ENCODE results near the gene PDZD2. TPM values are rescaled to one million over a fixed set of nuclear protein-coding genes. Genes with fewer than 3 reads are reported as not detected.
"Not testable (repeated sequence)": the region's sequence is repeated elsewhere in the genome, so short reads cannot be mapped to it uniquely, and the experiment has no call there.

Gene PDZD2
- total and polyA plus RNA-seq, 4 experiments from 2014 or later = 0.07 to 1.1 (median 0.68) TPM

GRCh38 chr5:32001707-32002106 lies 362.8 kb downstream of the PDZD2 start:
- Histone ChIP-seq H3K27ac (ENCODE audit: low read depth, low read length) (no peak overlapping the region), H3K36me3 (ENCODE audit: insufficient read depth, low read length) (no peaks in the 10 kb centered on the region), H3K4me1 (ENCODE audit: insufficient read depth, low read length) (no peaks in the 10 kb centered on the region), H3K4me3 (ENCODE audit: low read length in 2 of 2) (no peak overlapping the region), H3K27me3 (ENCODE audit: insufficient read depth, low read length) (no peaks in the 10 kb centered on the region), H3K9me3 (ENCODE audit: control insufficient read depth in 1 of 2, low read length in 2 of 2) (no peaks in the 10 kb centered on the region)
- no peak overlapping the region for H3K27ac Mint-ChIP-seq
- POLR2A ChIA-PET (ENCODE audit: partially characterized antibody) = no interaction called here
- CTCF ChIA-PET (ENCODE audit: partially characterized antibody) = no interaction called here
- no peaks in the 10 kb centered on the region for H3K36me3 Mint-ChIP-seq
- H3K4me3 Mint-ChIP-seq = no peak overlapping the region
- no peaks in the 10 kb centered on the region for H3K9me3 Mint-ChIP-seq
- intact Hi-C loops (cut with micrococcal nuclease) = no loop called here
- H3K27me3 Mint-ChIP-seq = no peaks in the 10 kb centered on the region
- H3K4me1 Mint-ChIP-seq = no peaks in the 10 kb centered on the region
- DNase-seq = no peak

GRCh38 chr5:32002755-32003154 lies 363.8 kb downstream of the PDZD2 start:
- H3K4me3 ChIP-seq (ENCODE audit: low read length in 2 of 2) = no peak overlapping the region
- H3K36me3 Mint-ChIP-seq = no peaks in the 10 kb centered on the region
- no peaks in the 10 kb centered on the region for H3K4me1 ChIP-seq (ENCODE audit: insufficient read depth, low read length)

GRCh38 chr5:32003981-32004380 lies 365.1 kb downstream of the PDZD2 start:
- Mint-ChIP-seq H3K27ac (no peak overlapping the region), H3K4me1 (no peaks in the 10 kb centered on the region), H3K9me3 (peaks cover 0 to 2% (median 0%) of the 10 kb centered on the region in 8 donors), H3K36me3 (no peaks in the 10 kb centered on the region), H3K4me3 (no peak overlapping the region), H3K27me3 (no peaks in the 10 kb centered on the region)
- POLR2A ChIA-PET (ENCODE audit: partially characterized antibody) = no interaction called here
- CTCF ChIA-PET (ENCODE audit: partially characterized antibody) = no interaction called here
- no peak overlapping the region for H3K4me3 ChIP-seq (ENCODE audit: low read length in 2 of 2)
- H3K4me1 ChIP-seq (ENCODE audit: insufficient read depth, low read length) = no peaks in the 10 kb centered on the region
- DNase-seq = no peak
- no peak overlapping the region for H3K27ac ChIP-seq (ENCODE audit: low read depth, low read length)
- no peaks in the 10 kb centered on the region for H3K9me3 ChIP-seq (ENCODE audit: control insufficient read depth in 1 of 2, low read length in 2 of 2)
- no peaks in the 10 kb centered on the region for H3K27me3 ChIP-seq (ENCODE audit: insufficient read depth, low read length)
- H3K36me3 ChIP-seq (ENCODE audit: insufficient read depth, low read length) = no peaks in the 10 kb centered on the region
- intact Hi-C loops (cut with micrococcal nuclease) = no loop called here

More at GRCh38 chr5:32002755-32003154, 363.8 kb downstream of the PDZD2 start:
- no peak overlapping the region for H3K4me3 Mint-ChIP-seq
- Histone ChIP-seq H3K36me3 (ENCODE audit: insufficient read depth, low read length) (no peaks in the 10 kb centered on the region), H3K27ac (ENCODE audit: low read depth, low read length) (no peak overlapping the region), H3K9me3 (ENCODE audit: control insufficient read depth in 1 of 2, low read length in 2 of 2) (no peaks in the 10 kb centered on the region), H3K27me3 (ENCODE audit: insufficient read depth, low read length) (no peaks in the 10 kb centered on the region)
- ChIA-PET POLR2A (ENCODE audit: partially characterized antibody) (no interaction called here), CTCF (ENCODE audit: partially characterized antibody) (no interaction called here)
- no peak overlapping the region for H3K27ac Mint-ChIP-seq
- intact Hi-C loops (cut with micrococcal nuclease) = no loop called here
- DNase-seq = no peak
- no peaks in the 10 kb centered on the region for H3K4me1 Mint-ChIP-seq
- H3K9me3 Mint-ChIP-seq = peaks cover 0 to 2% (median 0%) of the 10 kb centered on the region in 8 donors
- no peaks in the 10 kb centered on the region for H3K27me3 Mint-ChIP-seq

- DNase-seq = no peak
- H3K27me3 ChIP-seq (ENCODE audit: insufficient read depth, low read length) = no peaks in the 10 kb centered on the region
- Mint-ChIP-seq H3K36me3 (no peaks in the 10 kb centered on the region), H3K9me3 (peaks cover 0 to 2% (median 0%) of the 10 kb centered on the region in 8 donors), H3K27me3 (no peaks in the 10 kb centered on the region), H3K4me3 (no peak overlapping the region), H3K27ac (no peak overlapping the region), H3K4me1 (no peaks in the 10 kb centered on the region)
- no peaks in the 10 kb centered on the region for H3K9me3 ChIP-seq (ENCODE audit: control insufficient read depth in 1 of 2, low read length in 2 of 2)
- ChIA-PET CTCF (ENCODE audit: partially characterized antibody) (no interaction called here), POLR2A (ENCODE audit: partially characterized antibody) (no interaction called here)
- H3K36me3 ChIP-seq (ENCODE audit: insufficient read depth, low read length) = no peaks in the 10 kb centered on the region
- no peak overlapping the region for H3K4me3 ChIP-seq (ENCODE audit: low read length in 2 of 2)
- intact Hi-C loops (cut with micrococcal nuclease) = no loop called here
- H3K27ac ChIP-seq (ENCODE audit: low read depth, low read length) = no peak overlapping the region
- no peaks in the 10 kb centered on the region for H3K4me1 ChIP-seq (ENCODE audit: insufficient read depth, low read length)
Measured at GRCh38 chr5:32004404-32004803, 365.5 kb downstream of the PDZD2 start.

GRCh38 chr5:32008746-32009145 lies 369.8 kb downstream of the PDZD2 start:
- ChIA-PET CTCF (ENCODE audit: partially characterized antibody) (no interaction called here), POLR2A (ENCODE audit: partially characterized antibody) (no interaction called here)
- H3K27me3 Mint-ChIP-seq = no peaks in the 10 kb centered on the region
- no peaks in the 10 kb centered on the region for H3K9me3 ChIP-seq (ENCODE audit: control insufficient read depth in 1 of 2, low read length in 2 of 2)
- no peak overlapping the region for H3K4me3 Mint-ChIP-seq
- no peaks in the 10 kb centered on the region for H3K36me3 ChIP-seq (ENCODE audit: insufficient read depth, low read length)
- no peaks in the 10 kb centered on the region for H3K36me3 Mint-ChIP-seq
- H3K4me1 ChIP-seq (ENCODE audit: insufficient read depth, low read length) = no peaks in the 10 kb centered on the region
- no peak for DNase-seq
- H3K9me3 Mint-ChIP-seq = peaks cover 0 to 2% (median 0%) of the 10 kb centered on the region in 8 donors
- no peaks in the 10 kb centered on the region for H3K4me1 Mint-ChIP-seq
- H3K27me3 ChIP-seq (ENCODE audit: insufficient read depth, low read length) = no peaks in the 10 kb centered on the region
- H3K27ac Mint-ChIP-seq = no peak overlapping the region
- no peak overlapping the region for H3K4me3 ChIP-seq (ENCODE audit: low read length in 2 of 2)
- intact Hi-C loops (cut with micrococcal nuclease) = no loop called here
- no peak overlapping the region for H3K27ac ChIP-seq (ENCODE audit: low read depth, low read length)

GRCh38 chr5:32013658-32014057 lies 374.7 kb downstream of the PDZD2 start:
- H3K27ac ChIP-seq (ENCODE audit: low read depth, low read length) = no peak overlapping the region
- intact Hi-C loops (cut with micrococcal nuclease) = no loop called here
- no peaks in the 10 kb centered on the region for H3K27me3 ChIP-seq (ENCODE audit: insufficient read depth, low read length)
- no peak overlapping the region for H3K27ac Mint-ChIP-seq
- H3K4me1 ChIP-seq (ENCODE audit: insufficient read depth, low read length) = no peaks in the 10 kb centered on the region
- ChIA-PET POLR2A (ENCODE audit: partially characterized antibody) (no interaction called here), CTCF (ENCODE audit: partially characterized antibody) (no interaction called here)
- no peak for DNase-seq
- peaks cover 0 to 1% of the 10 kb centered on the region in 2 donors for H3K27me3 Mint-ChIP-seq
- no peak overlapping the region for H3K4me3 Mint-ChIP-seq
- H3K9me3 Mint-ChIP-seq = no peaks in the 10 kb centered on the region
- no peaks in the 10 kb centered on the region for H3K36me3 ChIP-seq (ENCODE audit: insufficient read depth, low read length)
- no peak overlapping the region for H3K4me3 ChIP-seq (ENCODE audit: low read length in 2 of 2)
- no peaks in the 10 kb centered on the region for H3K9me3 ChIP-seq (ENCODE audit: control insufficient read depth in 1 of 2, low read length in 2 of 2)
- H3K4me1 Mint-ChIP-seq = peaks cover 0 to 4% (median under 1%) of the 10 kb centered on the region in 4 donors
- no peaks in the 10 kb centered on the region for H3K36me3 Mint-ChIP-seq

- Mint-ChIP-seq H3K27me3 (peaks cover 0 to 1% of the 10 kb centered on the region in 2 donors), H3K27ac (no peak overlapping the region), H3K4me3 (no peak overlapping the region), H3K4me1 (peaks cover 0 to 4% (median under 1%) of the 10 kb centered on the region in 4 donors), H3K36me3 (no peaks in the 10 kb centered on the region), H3K9me3 (no peaks in the 10 kb centered on the region)
- intact Hi-C loops (cut with micrococcal nuclease) = no loop called here
- no peaks in the 10 kb centered on the region for H3K4me1 ChIP-seq (ENCODE audit: insufficient read depth, low read length)
- H3K9me3 ChIP-seq (ENCODE audit: control insufficient read depth in 1 of 2, low read length in 2 of 2) = no peaks in the 10 kb centered on the region
- ChIA-PET CTCF (ENCODE audit: partially characterized antibody) (no interaction called here), POLR2A (ENCODE audit: partially characterized antibody) (no interaction called here)
- H3K36me3 ChIP-seq (ENCODE audit: insufficient read depth, low read length) = no peaks in the 10 kb centered on the region
- no peaks in the 10 kb centered on the region for H3K27me3 ChIP-seq (ENCODE audit: insufficient read depth, low read length)
- no peak for DNase-seq
- H3K4me3 ChIP-seq (ENCODE audit: low read length in 2 of 2) = no peak overlapping the region
- H3K27ac ChIP-seq (ENCODE audit: low read depth, low read length) = no peak overlapping the region
Measured at GRCh38 chr5:32014096-32014745, 375.3 kb downstream of the PDZD2 start.

- CTCF ChIA-PET (ENCODE audit: partially characterized antibody) = not testable (repeated sequence)
Measured at GRCh38 chr5:32015262-32015661, 376.3 kb downstream of the PDZD2 start.

More at GRCh38 chr5:32015262-32015661, 376.3 kb downstream of the PDZD2 start:
- intact Hi-C loops (cut with micrococcal nuclease); H3K4me1 Mint-ChIP-seq; H3K9me3 ChIP-seq (ENCODE audit: control insufficient read depth in 1 of 2, low read length in 2 of 2); H3K36me3 ChIP-seq (ENCODE audit: insufficient read depth, low read length); POLR2A ChIA-PET (ENCODE audit: partially characterized antibody); H3K4me3 ChIP-seq (ENCODE audit: low read length in 2 of 2); H3K36me3 Mint-ChIP-seq; H3K4me3 Mint-ChIP-seq; H3K27me3 Mint-ChIP-seq; DNase-seq; H3K9me3 Mint-ChIP-seq; H3K27me3 ChIP-seq (ENCODE audit: insufficient read depth, low read length); H3K4me1 ChIP-seq (ENCODE audit: insufficient read depth, low read length); H3K27ac Mint-ChIP-seq; H3K27ac ChIP-seq (ENCODE audit: low read depth, low read length): not testable (repeated sequence)
